Activated CD4-positive, alpha-beta T cell treated with anti-CD3 and anti-CD28 coated beads, Interleukin-2, amount 10 ng/mL, durations not matched to agents 24 days and 14 days (primary cell): Measurements from ENCODE around the gene CAPN12. TPM values are rescaled to one million over a fixed set of nuclear protein-coding genes. Genes with fewer than 3 reads are reported as not detected.
A peak's percentile ranks its signal among the peaks of the same experiment; 100 is the strongest.

Experiments
- DNase-seq: peaks from one replicate; pipeline ENCODE4 v3.0.0; 2022
- H3K27ac Mint-ChIP-seq: one replicate; pipeline ENCODE4 v1.8.0; 2022; ENCODE audit warnings: mild to moderate bottlenecking, mixed read lengths
- H3K27me3 Mint-ChIP-seq: one replicate; pipeline ENCODE4 v1.8.0; 2022; ENCODE audit warnings: mixed read lengths
- H3K36me3 Mint-ChIP-seq: one replicate; pipeline ENCODE4 v1.8.0; 2022; ENCODE audit warnings: low read depth, mild to moderate bottlenecking, mixed read lengths
- H3K4me1 Mint-ChIP-seq: one replicate; pipeline ENCODE4 v1.8.0; 2021; ENCODE audit warnings: mixed read lengths
- H3K4me3 Mint-ChIP-seq: one replicate; pipeline ENCODE4 v1.8.0; 2022; ENCODE audit warnings: mild to moderate bottlenecking, moderate library complexity, mixed read lengths
- H3K9me3 Mint-ChIP-seq: one replicate; pipeline ENCODE4 v1.8.0; 2021; ENCODE audit warnings: mixed read lengths
- intact Hi-C: fragments of 100-400 bp; cut with micrococcal nuclease; formaldehyde crosslinking; loops from one replicate; pipeline ENCODE4 v1.15.1; 2023
- total RNA-seq: library from RNA; stranded (reverse); gene quantifications from 2 replicates; pipeline ENCODE4 v1.2.3, GENCODE V29; 2022

Gene CAPN12
- total RNA-seq, 1 donor from 2014 or later: 3.5 TPM

DNA sequence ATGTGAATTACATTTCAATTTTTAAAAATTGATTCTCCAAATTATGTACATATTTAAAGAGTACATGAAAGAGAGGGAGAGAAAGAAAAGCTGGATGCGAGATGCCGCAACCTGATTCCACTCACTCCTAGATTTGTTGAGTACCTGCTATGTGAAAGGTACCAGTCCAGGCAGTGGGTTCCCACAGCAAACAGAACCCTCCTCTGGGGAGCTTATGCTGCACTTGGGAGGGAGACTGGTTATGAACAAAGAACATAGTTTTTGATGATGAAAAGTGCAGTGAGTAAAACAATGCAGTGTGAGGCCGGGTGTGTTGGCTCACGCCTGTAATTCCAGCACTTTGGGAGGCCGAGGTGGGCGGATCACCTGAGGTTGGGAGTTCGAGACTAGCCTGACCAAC, 53.4 kb downstream of the CAPN12 start:
- Mint-ChIP-seq H3K27ac (no peak overlapping the region), H3K27me3 (no peaks in the 10 kb centered on the region), H3K36me3 (peaks cover 23% of the 10 kb centered on the region), H3K4me3 (no peak overlapping the region), H3K4me1 (peaks cover 73% of the 10 kb centered on the region), H3K9me3 (no peaks in the 10 kb centered on the region)
- intact Hi-C loops: no loop called here
- DNase-seq: no peak

GRCh38 chr19:38690146-38690545, 54.1 kb downstream of the CAPN12 start:
- intact Hi-C loops: no loop called here
- Mint-ChIP-seq H3K4me1 (peaks cover 74% of the 10 kb centered on the region), H3K27me3 (no peaks in the 10 kb centered on the region), H3K9me3 (no peaks in the 10 kb centered on the region), H3K27ac (no peak overlapping the region), H3K4me3 (no peak overlapping the region), H3K36me3 (peaks cover 23% of the 10 kb centered on the region)
- no peak for DNase-seq

DNA sequence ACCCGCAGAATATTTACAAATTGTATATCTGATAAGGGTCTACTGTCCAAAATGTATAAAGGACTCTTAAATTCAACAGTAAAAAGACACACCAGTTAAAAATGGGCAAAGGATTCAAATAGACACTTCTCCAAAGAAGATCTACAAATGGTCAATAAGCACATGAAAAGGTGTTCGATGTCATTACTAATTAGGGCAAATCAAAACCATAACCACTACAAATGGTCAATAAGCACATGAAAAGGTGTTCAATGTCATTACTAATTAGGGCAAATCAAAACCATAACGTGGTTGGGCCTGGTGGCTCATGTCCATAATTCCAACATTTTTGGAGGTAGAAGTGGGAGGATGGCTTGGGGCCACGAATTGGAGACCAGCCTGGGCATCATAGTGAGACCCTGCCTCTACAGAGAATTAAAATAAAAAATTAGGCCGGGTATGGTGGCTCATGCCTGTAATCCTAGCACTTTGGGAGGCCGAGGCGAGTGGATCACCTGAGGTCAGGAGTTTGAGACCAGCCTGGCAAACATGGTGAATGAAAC, 56.4 kb downstream of the CAPN12 start:
- intact Hi-C loops: loop anchor here (2.0 to 5.0 kb wide), 2 partner anchors 31 to 41 kb away; partner anchors contain the start of gene ACTN4
- Mint-ChIP-seq H3K27me3 (no peaks in the 10 kb centered on the region), H3K4me3 (no peak overlapping the region), H3K27ac (no peak overlapping the region), H3K36me3 (peaks cover 27% of the 10 kb centered on the region), H3K9me3 (no peaks in the 10 kb centered on the region), H3K4me1 (peaks cover 73% of the 10 kb centered on the region)
- no peak for DNase-seq

GRCh38 chr19:38686530-38686888, 57.8 kb downstream of the CAPN12 start:
- Mint-ChIP-seq H3K27ac (peak overlapping the region; percentile 88), H3K4me3 (peak overlapping the region; percentile 77), H3K27me3 (no peaks in the 10 kb centered on the region), H3K4me1 (peaks cover 72% of the 10 kb centered on the region), H3K9me3 (no peaks in the 10 kb centered on the region), H3K36me3 (peaks cover 35% of the 10 kb centered on the region)
- intact Hi-C loops: loop anchor here (2.0 to 5.0 kb wide), 2 partner anchors 30 to 39 kb away; partner anchors contain the start of gene ACTN4
- peak; percentile 82 for DNase-seq

- Mint-ChIP-seq H3K4me1 (peaks cover 77% of the 10 kb centered on the region), H3K36me3 (peaks cover 40% of the 10 kb centered on the region), H3K27ac (peak overlapping the region; percentile 88), H3K9me3 (no peaks in the 10 kb centered on the region), H3K27me3 (no peaks in the 10 kb centered on the region), H3K4me3 (peak overlapping the region; percentile 77)
- peak; percentile 66 for DNase-seq
- intact Hi-C loops: loop anchor here (2.0 to 5.0 kb wide), 2 partner anchors 29 to 39 kb away; partner anchors contain the start of gene ACTN4
Observed at GRCh38 chr19:38685666-38686529, 58.4 kb downstream of the CAPN12 start.

- Mint-ChIP-seq H3K27me3 (no peaks in the 10 kb centered on the region), H3K9me3 (no peaks in the 10 kb centered on the region), H3K4me1 (peaks cover 81% of the 10 kb centered on the region), H3K36me3 (peaks cover 37% of the 10 kb centered on the region), H3K4me3 (peak overlapping the region; percentile 77), H3K27ac (no peak overlapping the region)
- intact Hi-C loops: loop anchor here (1.0 to 5.0 kb wide), 2 partner anchors 9 to 38 kb away; partner anchors contain the start of gene ACTN4
- DNase-seq: no peak
Observed at GRCh38 chr19:38684862-38685665, 59.2 kb downstream of the CAPN12 start.

DNA sequence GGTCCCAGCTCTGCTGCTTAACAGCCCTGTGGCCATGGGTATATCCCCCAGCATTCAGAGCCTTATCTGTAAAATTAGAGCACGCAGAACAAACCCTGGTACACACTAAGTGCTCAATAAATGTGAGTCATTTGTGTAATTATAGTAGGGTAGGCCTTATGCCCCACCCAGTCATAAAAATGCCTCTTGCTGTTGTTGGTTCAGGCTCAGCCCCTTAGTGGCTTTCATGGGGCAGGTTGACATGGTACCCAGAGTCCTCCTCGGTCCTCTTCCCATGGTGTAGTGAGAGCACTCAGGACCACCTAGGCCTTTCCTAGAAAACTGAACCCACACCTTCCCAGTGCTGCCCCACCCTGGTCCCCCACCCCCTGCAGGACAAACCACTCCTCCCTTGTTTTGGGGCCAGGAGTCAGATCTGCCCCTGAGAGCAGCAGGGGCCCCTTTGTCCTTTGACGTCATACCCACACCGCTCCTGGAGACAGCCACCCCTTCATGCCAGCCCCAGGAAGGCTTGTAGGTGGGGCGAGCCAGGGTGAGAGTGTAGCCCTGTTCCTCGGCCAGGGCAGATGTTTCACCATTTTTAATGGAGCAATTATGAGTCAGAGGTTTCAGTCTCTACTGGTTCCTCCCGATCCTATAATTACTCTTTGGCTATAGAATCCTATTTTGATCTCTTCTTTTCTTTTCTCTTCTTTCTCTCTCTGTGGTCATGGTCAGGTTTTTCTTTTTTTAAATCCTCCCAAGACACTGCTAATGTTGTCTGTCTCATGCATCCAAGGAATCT, 60.0 kb downstream of the CAPN12 start:
- Mint-ChIP-seq H3K27me3 (no peaks in the 10 kb centered on the region), H3K9me3 (no peaks in the 10 kb centered on the region), H3K4me1 (peaks cover 82% of the 10 kb centered on the region), H3K27ac (peak overlapping the region; percentile 73), H3K36me3 (peaks cover 36% of the 10 kb centered on the region), H3K4me3 (peak overlapping the region; percentile 35)
- intact Hi-C loops: loop anchor here (1.0 kb wide), 1 partner anchor 8 kb away; no protein-coding TSS in a partner anchor
- no peak for DNase-seq

DNA sequence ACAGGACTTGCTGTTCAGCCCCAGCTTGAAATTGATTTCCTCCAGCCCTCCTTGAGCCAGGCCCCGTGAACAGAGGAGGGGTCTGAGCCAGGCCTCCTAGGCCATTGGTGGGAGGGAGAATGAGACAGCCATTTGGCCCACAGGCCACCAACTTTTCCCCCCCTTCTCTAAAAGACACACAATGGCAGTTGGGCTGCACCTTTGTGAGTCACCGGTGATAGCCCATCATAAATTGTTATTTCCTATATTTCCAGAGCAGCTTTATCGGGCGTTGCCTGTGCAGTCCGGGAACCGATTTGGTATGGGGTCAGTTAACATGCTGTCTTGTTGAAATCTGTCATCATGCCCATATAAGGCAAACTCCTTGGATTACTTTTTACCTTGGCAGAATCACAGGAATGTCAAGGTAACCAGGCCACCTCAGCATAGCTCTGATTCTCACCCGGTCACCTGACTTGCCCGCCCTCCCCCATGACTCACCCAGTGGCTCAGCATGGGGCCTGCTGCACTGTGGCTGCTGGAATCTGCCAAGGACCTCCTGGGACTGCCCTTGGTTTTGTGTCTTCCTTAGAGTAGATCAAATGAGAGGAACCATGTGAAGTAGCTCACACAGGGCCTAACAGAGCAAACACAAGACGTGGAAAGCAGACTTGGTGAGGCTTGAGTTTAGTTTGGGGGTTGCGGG, 60.7 kb downstream of the CAPN12 start:
- H3K36me3 Mint-ChIP-seq: peaks cover 36% of the 10 kb centered on the region
- H3K9me3 Mint-ChIP-seq: no peaks in the 10 kb centered on the region
- peak; percentile 75 for DNase-seq
- intact Hi-C loops: loop anchor here (1.0 kb wide), 1 partner anchor 7 kb away; no protein-coding TSS in a partner anchor
- peak overlapping the region; percentile 17 for H3K4me3 Mint-ChIP-seq
- peaks cover 82% of the 10 kb centered on the region for H3K4me1 Mint-ChIP-seq
- H3K27me3 Mint-ChIP-seq: no peaks in the 10 kb centered on the region
- peak overlapping the region; percentile 73 for H3K27ac Mint-ChIP-seq

DNA sequence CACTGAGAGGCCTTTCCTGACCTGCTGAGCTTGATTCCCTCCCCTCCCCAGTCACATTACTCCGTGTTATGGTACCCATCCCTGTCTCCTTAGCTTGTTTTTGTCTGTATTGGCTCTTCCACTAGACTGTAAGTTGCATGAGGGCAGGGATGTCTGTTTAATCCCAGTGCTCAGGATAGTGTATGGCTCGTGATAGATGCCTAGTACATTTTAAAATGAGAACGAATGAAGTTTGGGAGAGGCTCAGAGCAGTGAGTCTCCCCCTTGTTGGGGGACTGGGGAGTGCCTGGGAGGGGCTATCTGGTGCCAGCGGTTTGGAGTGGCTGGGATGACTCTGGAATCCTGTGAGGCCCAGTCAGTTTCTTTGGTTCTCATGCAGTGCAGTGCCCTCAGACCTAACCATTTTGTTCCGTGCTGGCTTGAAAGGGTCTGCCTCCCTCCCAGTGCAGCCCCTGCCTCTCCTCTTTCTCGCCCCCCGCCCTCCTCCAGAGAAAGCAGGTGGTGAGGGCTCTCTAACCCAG, 61.3 kb downstream of the CAPN12 start:
- no peaks in the 10 kb centered on the region for H3K27me3 Mint-ChIP-seq
- no peak overlapping the region for H3K4me3 Mint-ChIP-seq
- no peak for DNase-seq
- peak overlapping the region; percentile 73 for H3K27ac Mint-ChIP-seq
- no peaks in the 10 kb centered on the region for H3K9me3 Mint-ChIP-seq
- H3K4me1 Mint-ChIP-seq: peaks cover 86% of the 10 kb centered on the region
- peaks cover 37% of the 10 kb centered on the region for H3K36me3 Mint-ChIP-seq
- intact Hi-C loops: no loop called here

DNA sequence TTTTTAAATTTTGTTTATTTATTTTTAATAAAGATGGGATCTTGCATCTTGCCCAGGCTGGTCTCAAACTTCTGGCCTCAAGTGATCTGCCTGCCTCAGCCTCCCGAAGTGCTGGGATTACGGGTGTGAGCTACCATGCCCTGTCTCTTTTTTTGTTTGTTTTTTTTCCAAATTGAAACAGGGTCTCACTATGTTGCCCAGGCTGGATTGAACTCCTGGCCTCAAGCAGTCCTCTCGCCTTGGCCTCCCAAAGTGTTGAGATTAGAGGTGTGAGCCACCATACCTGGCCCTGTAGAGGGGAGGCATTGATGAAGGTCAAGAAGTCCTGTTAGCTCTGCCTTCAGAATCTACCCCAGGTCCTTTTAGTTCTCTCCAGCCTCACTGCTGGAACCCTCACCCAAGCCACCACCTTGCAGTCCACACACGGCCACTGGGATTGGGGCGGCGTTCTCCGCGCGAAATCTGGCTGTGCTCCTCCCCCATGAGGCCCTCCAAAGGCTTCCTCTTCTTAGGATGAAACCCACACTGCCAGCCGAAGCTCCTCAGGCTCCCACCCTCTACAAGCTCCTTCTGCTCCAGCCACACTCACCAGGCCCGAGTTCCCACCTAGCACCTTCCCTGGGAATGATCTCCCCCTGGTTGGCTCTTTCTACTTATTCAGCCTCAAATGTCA, 61.9 kb downstream of the CAPN12 start:
- no peaks in the 10 kb centered on the region for H3K27me3 Mint-ChIP-seq
- H3K36me3 Mint-ChIP-seq: peaks cover 33% of the 10 kb centered on the region
- H3K4me1 Mint-ChIP-seq: peaks cover 84% of the 10 kb centered on the region
- no peak for DNase-seq
- peak overlapping the region; percentile 34 for H3K27ac Mint-ChIP-seq
- H3K9me3 Mint-ChIP-seq: no peaks in the 10 kb centered on the region
- H3K4me3 Mint-ChIP-seq: no peak overlapping the region
- intact Hi-C loops: no loop called here
